Measurements from ENCODE around the gene EML6. TPM values are rescaled to one million over a fixed set of nuclear protein-coding genes. Genes with fewer than 3 reads are reported as not detected.

Gene EML6
- polyA plus RNA-seq, 1 donor (not counting 4 experiments of a cell fraction or from before 2014, with no cell fraction given), result 0.96 TPM

DNA sequence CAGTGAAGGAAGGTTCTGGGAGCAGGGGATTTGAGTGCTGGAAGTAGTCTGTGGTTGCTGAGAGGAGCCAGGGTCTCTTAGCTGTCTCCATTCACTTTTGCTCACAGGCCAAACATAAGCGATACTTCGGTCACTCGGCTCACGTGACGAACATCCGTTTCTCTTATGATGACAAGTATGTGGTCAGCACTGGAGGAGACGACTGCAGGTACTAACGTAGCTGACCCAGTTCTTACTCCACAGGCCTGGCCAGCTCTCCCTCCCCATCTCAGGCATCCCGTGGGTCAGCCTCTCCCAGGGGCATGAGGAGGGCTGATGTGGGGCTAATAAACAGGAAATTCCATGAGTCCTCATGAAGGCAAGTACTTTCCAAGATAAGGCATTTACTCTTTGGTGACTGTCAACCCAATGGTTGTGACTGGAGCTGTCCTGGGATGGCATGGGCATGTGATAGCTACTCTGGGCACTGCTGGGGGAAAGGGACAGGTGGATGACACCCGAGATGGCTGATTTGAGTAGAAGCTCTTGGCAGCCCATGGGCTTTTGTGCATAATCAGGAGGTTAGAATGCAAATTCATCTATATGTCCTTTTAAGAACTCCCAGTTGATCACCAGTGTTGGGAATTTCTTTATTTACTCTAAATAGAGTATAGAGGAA lies 245.2 kb downstream of the EML6 start:
- Histone ChIP-seq H2AFZ (ENCODE audit: control insufficient read depth, low read length) (no peak overlapping the region), H3K9ac (ENCODE audit: control insufficient read depth, extremely low read depth, insufficient read depth, low read length) (no peak overlapping the region), H3K27me3 (ENCODE audit: control insufficient read depth, extremely low read depth, insufficient read depth, low read length) (no peaks in the 10 kb centered on the region), H3K9me1 (ENCODE audit: control insufficient read depth, extremely low read depth, insufficient read depth, low read length) (no peaks in the 10 kb centered on the region), H3K79me2 (ENCODE audit: control insufficient read depth, insufficient read depth, low read length) (peaks cover 9% of the 10 kb centered on the region), H3K9me3 (ENCODE audit: control insufficient read depth, low read depth, low read length) (no peaks in the 10 kb centered on the region), H3K4me3 (ENCODE audit: control insufficient read depth in 2 of 3, extremely low read depth in 1 of 3, insufficient read depth in 2 of 3, low read depth in 1 of 3, low read length in 3 of 3) (no peak overlapping the region), H4K20me1 (ENCODE audit: control insufficient read depth, extremely low read depth, insufficient read depth, low read length) (no peaks in the 10 kb centered on the region), H3K4me2 (ENCODE audit: control insufficient read depth, extremely low read depth, insufficient read depth, low read depth, low read length) (no peak overlapping the region), H3K4me1 (ENCODE audit: control insufficient read depth, extremely low read depth, insufficient read depth, low read length) (peaks cover 20% of the 10 kb centered on the region), H3K27ac (ENCODE audit: control insufficient read depth, insufficient read depth, low read length) (no peak overlapping the region), H3K36me3 (ENCODE audit: control insufficient read depth in 2 of 2, extremely low read depth in 1 of 2, insufficient read depth in 2 of 2, low read length in 2 of 2) (peaks cover 11 to 21% of the 10 kb centered on the region in 2 experiments)
- no peak for DNase-seq (ENCODE audit: low read depth, low spot score)
- TF ChIP-seq, protein P1, sequence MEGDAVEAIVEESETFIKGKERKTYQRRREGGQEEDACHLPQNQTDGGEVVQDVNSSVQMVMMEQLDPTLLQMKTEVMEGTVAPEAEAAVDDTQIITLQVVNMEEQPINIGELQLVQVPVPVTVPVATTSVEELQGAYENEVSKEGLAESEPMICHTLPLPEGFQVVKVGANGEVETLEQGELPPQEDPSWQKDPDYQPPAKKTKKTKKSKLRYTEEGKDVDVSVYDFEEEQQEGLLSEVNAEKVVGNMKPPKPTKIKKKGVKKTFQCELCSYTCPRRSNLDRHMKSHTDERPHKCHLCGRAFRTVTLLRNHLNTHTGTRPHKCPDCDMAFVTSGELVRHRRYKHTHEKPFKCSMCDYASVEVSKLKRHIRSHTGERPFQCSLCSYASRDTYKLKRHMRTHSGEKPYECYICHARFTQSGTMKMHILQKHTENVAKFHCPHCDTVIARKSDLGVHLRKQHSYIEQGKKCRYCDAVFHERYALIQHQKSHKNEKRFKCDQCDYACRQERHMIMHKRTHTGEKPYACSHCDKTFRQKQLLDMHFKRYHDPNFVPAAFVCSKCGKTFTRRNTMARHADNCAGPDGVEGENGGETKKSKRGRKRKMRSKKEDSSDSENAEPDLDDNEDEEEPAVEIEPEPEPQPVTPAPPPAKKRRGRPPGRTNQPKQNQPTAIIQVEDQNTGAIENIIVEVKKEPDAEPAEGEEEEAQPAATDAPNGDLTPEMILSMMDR (optimal IDR thresholded peaks at IDR 0.05 in 1 of 3, IDR thresholded peaks at IDR 0.05 in 1 of 3, conservative IDR thresholded peaks at IDR 0.05 in 1 of 3; ENCODE audit: extremely low read depth in 1 of 3, insufficient read depth in 2 of 3, low read length in 3 of 3), result no peak
- no peak for TF ChIP-seq EZH2 (IDR thresholded peaks at IDR 0.05; ENCODE audit: low read length)
- FAIRE-seq, result no peak
- dilution Hi-C loops (cut with MboI; ENCODE audit: extremely low pct_ligation_motif_present, low sequenced_read_pairs), result no loop called here

DNA sequence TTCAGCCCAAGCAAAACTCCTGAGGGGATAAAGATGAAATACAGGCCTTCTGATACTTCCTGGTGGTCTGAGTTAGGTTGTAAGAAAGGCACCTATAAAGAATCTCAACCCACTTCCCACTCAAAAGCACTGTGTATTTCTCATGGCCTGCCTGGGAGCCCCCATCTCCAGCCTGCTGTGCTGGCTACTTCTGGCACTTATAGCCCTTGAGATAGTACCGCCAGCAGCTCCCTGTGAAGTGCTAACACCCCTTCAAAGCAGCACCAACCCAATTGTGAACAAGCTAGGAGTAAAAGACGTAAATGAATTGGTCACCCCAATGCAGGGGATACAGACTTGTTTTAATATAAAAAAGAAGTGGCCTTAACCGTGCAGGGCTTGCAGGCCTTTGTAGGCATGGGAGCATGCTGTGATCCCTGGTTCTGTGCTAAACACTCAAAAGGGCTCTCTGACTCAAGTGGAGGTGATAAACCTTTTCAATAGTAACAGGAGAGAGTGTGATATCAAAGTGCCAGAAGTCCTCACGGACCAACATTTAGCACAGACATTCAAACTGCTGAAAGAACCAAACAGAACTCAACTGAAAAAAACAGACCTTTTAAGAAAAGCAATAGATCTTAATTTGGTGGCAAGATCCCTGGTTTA lies 246.0 kb downstream of the EML6 start:
- H3K4me3 ChIP-seq (ENCODE audit: control insufficient read depth in 2 of 3, extremely low read depth in 1 of 3, insufficient read depth in 2 of 3, low read depth in 1 of 3, low read length in 3 of 3), result no peak overlapping the region
- H3K4me2 ChIP-seq (ENCODE audit: control insufficient read depth, extremely low read depth, insufficient read depth, low read depth, low read length), result no peak overlapping the region
- no peaks in the 10 kb centered on the region for H4K20me1 ChIP-seq (ENCODE audit: control insufficient read depth, extremely low read depth, insufficient read depth, low read length)
- no peak overlapping the region for H3K27ac ChIP-seq (ENCODE audit: control insufficient read depth, insufficient read depth, low read length)
- TF ChIP-seq, protein P1 (optimal IDR thresholded peaks at IDR 0.05 in 1 of 3, IDR thresholded peaks at IDR 0.05 in 1 of 3, conservative IDR thresholded peaks at IDR 0.05 in 1 of 3; ENCODE audit: extremely low read depth in 1 of 3, insufficient read depth in 2 of 3, low read length in 3 of 3), result no peak
- TF ChIP-seq EZH2 (IDR thresholded peaks at IDR 0.05; ENCODE audit: low read length), result no peak
- no peaks in the 10 kb centered on the region for H3K9me1 ChIP-seq (ENCODE audit: control insufficient read depth, extremely low read depth, insufficient read depth, low read length)
- H3K79me2 ChIP-seq (ENCODE audit: control insufficient read depth, insufficient read depth, low read length), result peaks cover 15% of the 10 kb centered on the region
- H3K36me3 ChIP-seq (ENCODE audit: control insufficient read depth in 2 of 2, extremely low read depth in 1 of 2, insufficient read depth in 2 of 2, low read length in 2 of 2), result peaks cover 13 to 21% of the 10 kb centered on the region in 2 experiments
- FAIRE-seq (no peak), DNase-seq (ENCODE audit: low read depth, low spot score) (no peak)
- no peak overlapping the region for H2AFZ ChIP-seq (ENCODE audit: control insufficient read depth, low read length)
- no peaks in the 10 kb centered on the region for H3K27me3 ChIP-seq (ENCODE audit: control insufficient read depth, extremely low read depth, insufficient read depth, low read length)
- dilution Hi-C loops (cut with MboI; ENCODE audit: extremely low pct_ligation_motif_present, low sequenced_read_pairs), result no loop called here
- H3K4me1 ChIP-seq (ENCODE audit: control insufficient read depth, extremely low read depth, insufficient read depth, low read length), result peaks cover 20% of the 10 kb centered on the region
- H3K9ac ChIP-seq (ENCODE audit: control insufficient read depth, extremely low read depth, insufficient read depth, low read length), result no peak overlapping the region
- H3K9me3 ChIP-seq (ENCODE audit: control insufficient read depth, low read depth, low read length), result no peaks in the 10 kb centered on the region

Measured in keratinocyte (primary cell).